Rectal smooth muscle tissue (tissue), 1 donor: Measurements from ENCODE around the gene NRG3.
"Not testable (repeated sequence)": the region's sequence is repeated elsewhere in the genome, so short reads cannot be mapped to it uniquely, and the experiment has no call there.

ENCODE experiments used
- H3K27ac ChIP-seq: one replicate; pipeline ENCODE4 v1.7.0; 2013; ENCODE audit warnings: low read depth, low read length, inconsistent platforms
- H3K27me3 ChIP-seq: one replicate; pipeline ENCODE4 v1.7.0; 2013; ENCODE audit warnings: low read length; ENCODE audit not compliant: control insufficient read depth, insufficient read depth
- H3K36me3 ChIP-seq: one replicate; pipeline ENCODE4 v1.7.0; 2013; ENCODE audit warnings: low read length; ENCODE audit not compliant: control insufficient read depth, insufficient read depth
- H3K4me1 ChIP-seq: one replicate; pipeline ENCODE4 v1.7.0; 2013; ENCODE audit warnings: low read length; ENCODE audit not compliant: control insufficient read depth, insufficient read depth
- H3K4me3 ChIP-seq: one replicate; pipeline ENCODE4 v1.7.0; 2013; ENCODE audit warnings: low read length
- H3K9ac ChIP-seq: one replicate; pipeline ENCODE4 v1.7.0; 2013; ENCODE audit warnings: low read length

NRG3 gene

DNA sequence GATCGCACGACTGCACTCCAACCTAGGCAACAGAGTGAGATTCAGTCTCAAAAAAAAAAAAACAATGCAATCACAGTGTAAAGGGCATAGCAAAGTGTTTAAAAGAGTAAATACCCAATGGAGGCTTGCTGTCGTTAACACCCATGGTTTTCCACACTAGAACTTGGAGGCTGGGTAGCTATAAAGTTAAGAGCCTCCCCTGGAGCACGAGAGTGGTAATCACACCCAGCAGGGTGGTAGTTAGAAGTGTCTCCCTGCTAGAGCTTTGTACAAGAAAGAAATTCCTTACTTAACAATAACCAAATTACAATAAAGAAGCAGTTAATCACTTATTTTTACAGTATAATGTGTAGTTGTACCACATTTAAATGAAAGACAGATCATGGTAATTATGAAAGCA is 1078.9 kb downstream of the NRG3 start:
- H3K4me1 ChIP-seq, result no peaks in the 10 kb centered on the region
- H3K9ac ChIP-seq, result no peak overlapping the region
- no peak overlapping the region for H3K27ac ChIP-seq
- no peaks in the 10 kb centered on the region for H3K36me3 ChIP-seq
- H3K27me3 ChIP-seq, result no peaks in the 10 kb centered on the region
- H3K4me3 ChIP-seq, result no peak overlapping the region

DNA sequence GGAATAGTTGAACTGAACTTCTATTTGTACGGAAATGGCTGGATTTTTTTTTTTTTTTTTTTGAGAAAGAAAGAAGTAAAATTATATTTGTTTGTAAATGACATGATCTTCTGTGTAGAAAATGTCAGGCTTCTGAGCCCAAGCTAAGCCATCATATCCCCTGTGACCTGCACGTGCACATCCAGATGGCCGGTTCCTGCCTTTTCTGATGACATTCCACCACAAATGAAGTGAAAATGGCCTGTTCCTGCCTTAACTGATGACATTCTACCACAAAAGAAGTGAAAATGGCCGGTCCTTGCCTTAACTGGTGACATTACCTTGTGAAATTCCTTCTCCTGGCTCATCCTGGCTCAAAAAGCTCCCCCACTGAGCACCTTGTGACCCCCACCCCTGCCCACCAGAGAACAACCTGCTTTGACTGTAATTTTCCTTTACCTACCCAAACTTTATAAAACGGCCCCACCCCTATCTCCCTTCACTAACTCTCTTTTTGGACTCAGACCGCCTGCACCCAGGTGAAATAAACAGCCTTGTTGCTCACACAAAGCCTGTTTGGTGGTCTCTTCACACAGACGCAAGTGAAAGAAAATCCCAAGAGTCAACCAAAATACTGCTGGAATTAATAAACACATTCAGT is 1085.5 kb downstream of the NRG3 start:
- H3K36me3 ChIP-seq, H3K9ac ChIP-seq, H3K4me3 ChIP-seq, H3K4me1 ChIP-seq, H3K27ac ChIP-seq, H3K27me3 ChIP-seq: not testable (repeated sequence)

DNA sequence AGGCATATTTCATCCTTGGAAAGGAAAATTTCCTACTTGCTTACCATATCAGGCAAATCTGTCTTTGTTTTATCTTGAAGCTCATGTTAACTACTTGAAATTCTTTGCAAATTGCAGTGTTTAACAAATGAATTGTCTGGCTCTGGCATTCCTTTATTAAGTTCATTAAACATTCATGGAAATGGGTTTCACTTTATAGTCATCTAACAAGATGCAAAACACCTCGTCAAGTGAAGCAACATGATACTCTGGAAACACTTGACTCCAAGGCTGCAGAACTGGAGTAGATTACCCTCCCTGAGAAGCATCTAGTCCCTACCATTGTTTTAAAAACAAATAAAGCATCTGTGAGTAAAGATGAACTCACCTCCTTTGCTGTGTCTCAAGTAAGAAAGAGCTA is 1086.9 kb downstream of the NRG3 start:
- Histone ChIP-seq H3K27ac (no peak overlapping the region), H3K36me3 (no peaks in the 10 kb centered on the region), H3K27me3 (no peaks in the 10 kb centered on the region), H3K4me3 (no peak overlapping the region), H3K9ac (no peak overlapping the region), H3K4me1 (no peaks in the 10 kb centered on the region)

DNA sequence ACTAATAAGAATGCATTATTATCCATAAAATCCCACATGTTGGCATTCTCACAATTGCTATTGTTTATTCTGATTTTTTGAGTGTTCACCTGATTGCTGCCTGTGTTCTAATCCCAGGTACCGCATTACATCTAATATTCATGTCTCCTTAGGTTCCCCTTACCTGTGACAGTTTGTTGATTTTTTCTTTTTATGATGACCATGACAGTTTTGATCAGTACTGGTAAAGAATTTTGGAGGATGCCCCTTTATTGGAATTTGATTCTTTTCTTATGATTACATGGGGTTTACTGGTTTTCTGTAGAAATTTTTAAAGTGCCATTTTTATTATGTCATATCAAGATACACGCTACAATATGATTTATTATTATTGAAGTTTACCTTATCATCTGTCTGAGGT is 1091.1 kb downstream of the NRG3 start:
- no peak overlapping the region for H3K27ac ChIP-seq
- H3K4me1 ChIP-seq, result no peaks in the 10 kb centered on the region
- no peaks in the 10 kb centered on the region for H3K27me3 ChIP-seq
- H3K4me3 ChIP-seq, result no peak overlapping the region
- no peak overlapping the region for H3K9ac ChIP-seq
- H3K36me3 ChIP-seq, result no peaks in the 10 kb centered on the region

DNA sequence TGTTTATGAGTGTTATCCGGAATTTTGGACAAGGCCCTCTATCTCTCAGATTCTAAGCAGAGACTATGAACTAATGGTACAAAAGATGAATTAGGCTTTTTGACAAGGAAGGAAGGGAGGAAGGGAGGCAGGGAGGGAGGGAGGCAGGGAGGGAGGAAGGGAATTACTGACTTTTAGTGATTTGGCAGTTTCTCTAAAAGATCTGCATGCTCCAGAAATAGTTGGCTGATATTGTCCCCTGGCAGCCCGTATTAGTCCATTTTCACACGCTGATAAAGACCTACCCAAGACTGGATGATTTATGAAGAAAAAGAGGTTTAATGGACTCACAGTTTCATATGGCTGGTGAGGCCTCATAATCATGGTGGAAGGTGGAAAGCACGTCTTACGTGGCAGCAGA is 1093.5 kb downstream of the NRG3 start:
- no peak overlapping the region for H3K27ac ChIP-seq
- no peaks in the 10 kb centered on the region for H3K36me3 ChIP-seq
- H3K4me3 ChIP-seq, result no peak overlapping the region
- H3K4me1 ChIP-seq, result no peaks in the 10 kb centered on the region
- H3K27me3 ChIP-seq, result no peaks in the 10 kb centered on the region
- no peak overlapping the region for H3K9ac ChIP-seq

DNA sequence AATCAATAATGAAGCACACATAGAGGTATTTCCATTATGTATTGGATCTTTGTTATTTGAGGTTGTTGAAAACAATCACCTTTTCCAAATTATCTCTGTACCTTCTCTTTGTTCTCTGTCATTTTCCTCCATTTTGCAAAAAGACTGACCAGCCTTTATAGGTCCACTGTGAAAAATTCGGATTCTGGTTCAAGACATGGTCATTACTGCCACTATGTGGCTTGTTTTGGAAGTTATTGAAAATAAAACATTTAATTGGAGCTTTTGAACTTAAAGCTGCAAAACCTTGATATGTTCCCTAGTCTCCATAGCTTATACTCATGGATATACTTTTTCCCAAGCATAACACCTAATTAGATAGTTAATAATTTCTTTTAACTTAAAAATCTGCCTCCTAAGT is 1094.4 kb downstream of the NRG3 start:
- H3K4me1 ChIP-seq, result no peaks in the 10 kb centered on the region
- H3K27ac ChIP-seq, result no peak overlapping the region
- no peaks in the 10 kb centered on the region for H3K36me3 ChIP-seq
- no peak overlapping the region for H3K9ac ChIP-seq
- H3K27me3 ChIP-seq, result no peaks in the 10 kb centered on the region
- H3K4me3 ChIP-seq, result no peak overlapping the region

DNA sequence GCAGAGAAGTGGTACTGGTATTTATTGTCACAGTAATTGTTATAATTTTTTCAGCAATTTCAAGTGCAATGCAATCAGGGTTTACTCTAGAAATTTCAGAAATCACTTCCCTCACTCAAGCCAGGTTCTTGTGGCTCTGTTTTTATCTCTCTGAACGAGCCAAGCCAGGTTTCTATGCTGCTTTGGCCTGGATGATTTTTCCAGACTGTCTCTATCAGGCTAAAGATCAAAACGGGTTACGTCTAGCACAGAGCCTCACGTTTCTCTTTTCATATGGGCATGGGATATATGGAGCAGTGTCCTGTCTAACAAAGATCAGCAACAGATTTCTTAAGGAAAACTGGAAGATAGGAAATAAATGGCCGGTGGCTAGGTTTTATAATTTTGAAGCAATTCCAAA is 1105.3 kb downstream of the NRG3 start:
- Histone ChIP-seq H3K36me3 (no peaks in the 10 kb centered on the region), H3K9ac (no peak overlapping the region), H3K27ac (no peak overlapping the region), H3K27me3 (no peaks in the 10 kb centered on the region), H3K4me1 (peaks cover 5% of the 10 kb centered on the region), H3K4me3 (no peak overlapping the region)

DNA sequence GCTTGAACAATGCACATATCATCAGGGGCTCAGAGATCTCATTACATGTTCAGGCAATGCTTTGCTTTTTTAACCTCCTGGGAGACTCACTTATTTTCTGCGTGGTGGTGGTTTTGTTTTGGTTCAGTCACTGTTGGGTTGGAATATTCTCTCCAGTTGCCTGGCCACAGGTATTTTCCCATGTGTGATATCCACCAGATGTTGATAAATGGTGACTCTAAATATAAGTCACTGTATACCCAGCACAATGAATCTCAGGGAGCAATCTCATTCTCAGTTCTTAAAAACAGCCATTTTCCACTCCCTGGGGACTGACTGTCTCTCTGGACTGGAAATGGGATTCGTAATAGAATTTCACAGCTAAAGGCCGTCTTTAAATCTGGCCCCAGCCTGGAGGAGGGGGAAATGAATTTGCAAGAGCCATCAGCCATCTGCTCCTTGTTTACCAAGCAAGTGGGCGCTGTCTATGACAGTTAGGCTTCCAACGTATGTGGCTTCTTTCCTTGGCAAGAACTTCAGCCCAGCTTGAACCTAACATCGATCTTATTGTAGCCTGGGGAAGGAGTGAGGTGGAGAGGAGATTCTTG is 1106.2 kb downstream of the NRG3 start:
- no peaks in the 10 kb centered on the region for H3K27me3 ChIP-seq
- no peak overlapping the region for H3K9ac ChIP-seq
- H3K4me1 ChIP-seq, result peaks cover 5% of the 10 kb centered on the region
- no peaks in the 10 kb centered on the region for H3K36me3 ChIP-seq
- H3K27ac ChIP-seq, result no peak overlapping the region
- H3K4me3 ChIP-seq, result no peak overlapping the region

DNA sequence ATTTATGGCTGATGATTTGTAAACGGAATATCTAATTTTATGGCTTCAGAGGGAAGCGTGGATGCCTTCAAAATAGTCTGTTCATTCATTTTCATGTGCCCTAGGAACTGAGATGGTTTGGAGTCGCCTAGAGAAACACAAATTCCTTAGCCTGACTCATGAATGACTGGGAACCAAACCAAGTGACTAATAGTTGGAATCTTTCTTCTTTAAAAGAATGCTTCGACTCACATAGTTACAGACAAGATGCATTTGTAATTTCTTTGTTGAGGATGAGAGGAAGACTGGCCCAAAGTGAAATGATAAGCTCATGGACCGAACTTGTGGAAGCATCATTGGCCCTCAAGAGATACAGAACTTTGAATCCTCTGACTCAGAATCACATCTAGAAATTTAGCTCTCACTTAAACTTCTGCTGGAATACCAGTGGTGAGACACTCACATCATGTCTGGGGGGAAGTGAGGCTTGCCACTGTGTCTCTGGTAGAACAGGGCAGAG is 1107.2 kb downstream of the NRG3 start:
- Histone ChIP-seq H3K4me1 (peaks cover 5% of the 10 kb centered on the region), H3K27ac (no peak overlapping the region), H3K27me3 (no peaks in the 10 kb centered on the region), H3K4me3 (no peak overlapping the region), H3K9ac (no peak overlapping the region), H3K36me3 (no peaks in the 10 kb centered on the region)

DNA sequence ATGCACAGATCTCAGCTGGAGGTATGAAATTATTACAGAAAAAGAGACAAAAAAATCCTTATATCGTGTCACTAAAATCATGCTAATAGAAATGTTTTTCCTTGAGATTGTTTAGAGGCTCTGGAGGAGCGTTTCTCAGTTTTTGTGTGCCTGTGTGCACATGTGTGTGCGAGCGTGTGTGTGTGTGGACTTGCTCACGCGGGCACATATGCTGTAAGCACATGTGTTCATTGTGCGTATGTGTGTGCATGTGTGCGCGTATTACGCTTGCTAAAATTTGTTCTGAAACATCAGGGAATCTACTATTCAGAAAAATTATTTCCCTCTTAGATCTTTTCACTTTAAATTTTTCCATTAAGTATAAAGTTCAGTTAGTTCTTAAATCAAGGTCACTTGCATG is 1111.2 kb downstream of the NRG3 start:
- no peak overlapping the region for H3K27ac ChIP-seq
- peaks cover 5% of the 10 kb centered on the region for H3K4me1 ChIP-seq
- no peaks in the 10 kb centered on the region for H3K36me3 ChIP-seq
- H3K4me3 ChIP-seq, result no peak overlapping the region
- H3K9ac ChIP-seq, result no peak overlapping the region
- H3K27me3 ChIP-seq, result no peaks in the 10 kb centered on the region

DNA sequence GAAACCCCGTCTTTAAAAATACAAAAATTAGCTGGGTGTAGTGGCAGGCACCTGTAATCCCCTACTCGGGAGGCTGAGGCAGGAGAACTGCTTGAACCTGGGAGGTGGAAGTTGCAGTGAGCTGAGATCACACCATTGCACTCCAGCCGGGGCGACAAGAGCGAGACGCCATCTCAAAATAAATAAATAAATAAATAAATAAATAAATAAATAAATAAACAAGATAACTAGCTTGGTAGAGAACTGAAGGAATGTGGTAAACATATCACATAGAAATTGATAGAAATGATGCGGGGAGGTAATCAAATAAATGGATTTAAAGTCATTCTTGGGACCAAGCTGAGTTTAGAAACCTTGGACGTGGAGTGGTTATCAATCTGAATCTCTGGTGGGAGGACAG is 1131.5 kb downstream of the NRG3 start:
- H3K4me1 ChIP-seq, H3K27ac ChIP-seq, H3K36me3 ChIP-seq, H3K27me3 ChIP-seq, H3K4me3 ChIP-seq, H3K9ac ChIP-seq: not testable (repeated sequence)

DNA sequence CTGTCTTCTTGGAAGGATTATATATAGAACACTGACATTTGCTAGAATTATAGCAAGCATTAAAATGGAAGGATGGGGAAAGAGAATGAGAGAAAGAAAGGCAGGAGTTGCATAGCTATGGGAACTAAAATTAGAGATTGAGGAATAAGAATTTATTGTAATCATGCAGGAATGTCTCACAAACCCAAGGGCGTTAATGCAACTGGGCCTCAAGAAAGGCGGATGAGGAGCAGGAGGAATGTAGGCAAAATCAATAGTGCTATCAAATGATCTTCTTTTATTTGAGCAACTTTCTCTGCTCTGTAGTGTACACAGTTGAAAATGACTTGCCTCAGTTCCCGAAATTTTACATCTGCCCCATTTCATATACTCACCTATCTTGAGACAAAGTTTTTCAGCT is 1132.5 kb downstream of the NRG3 start:
- H3K4me1 ChIP-seq, result no peaks in the 10 kb centered on the region
- no peak overlapping the region for H3K9ac ChIP-seq
- no peaks in the 10 kb centered on the region for H3K27me3 ChIP-seq
- H3K27ac ChIP-seq, result no peak overlapping the region
- no peak overlapping the region for H3K4me3 ChIP-seq
- no peaks in the 10 kb centered on the region for H3K36me3 ChIP-seq

DNA sequence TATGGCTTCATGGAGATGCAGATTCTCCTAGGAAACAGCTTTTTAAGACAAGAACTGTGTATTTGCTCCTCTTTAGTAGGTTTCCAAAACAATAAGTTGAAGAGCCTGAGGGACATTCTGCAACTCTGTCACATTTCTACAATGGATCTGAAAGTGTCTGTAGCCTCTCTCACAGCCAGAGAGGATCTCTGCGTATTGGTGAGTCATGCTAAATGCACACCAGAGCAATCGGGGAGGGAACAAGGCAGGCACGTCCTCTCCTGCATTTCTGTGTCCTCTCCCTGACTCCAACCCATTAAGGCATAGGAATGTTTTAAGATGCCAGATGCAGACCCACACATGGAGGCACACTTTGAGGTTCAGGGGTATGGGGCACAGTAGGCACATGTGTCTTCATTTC is 1137.9 kb downstream of the NRG3 start:
- Histone ChIP-seq H3K9ac (no peak overlapping the region), H3K27ac (no peak overlapping the region), H3K27me3 (no peaks in the 10 kb centered on the region), H3K4me1 (no peaks in the 10 kb centered on the region), H3K36me3 (no peaks in the 10 kb centered on the region), H3K4me3 (no peak overlapping the region)
